Measurements from ENCODE around the gene MPC1L.
A peak's percentile ranks its signal among the peaks of the same experiment; 100 is the strongest.
"Not testable (repeated sequence)": the region's sequence is repeated elsewhere in the genome, so short reads cannot be mapped to it uniquely, and the experiment has no call there.

Gene MPC1L

GRCh38 chrX:40623139-40623536 is at the start of gene MPC1L:
MPC1L (plus strand) TSS chrX:40623428; CDS start chrX:40623566, 138 bp downstream.
- DNase-seq = no peak

DNA sequence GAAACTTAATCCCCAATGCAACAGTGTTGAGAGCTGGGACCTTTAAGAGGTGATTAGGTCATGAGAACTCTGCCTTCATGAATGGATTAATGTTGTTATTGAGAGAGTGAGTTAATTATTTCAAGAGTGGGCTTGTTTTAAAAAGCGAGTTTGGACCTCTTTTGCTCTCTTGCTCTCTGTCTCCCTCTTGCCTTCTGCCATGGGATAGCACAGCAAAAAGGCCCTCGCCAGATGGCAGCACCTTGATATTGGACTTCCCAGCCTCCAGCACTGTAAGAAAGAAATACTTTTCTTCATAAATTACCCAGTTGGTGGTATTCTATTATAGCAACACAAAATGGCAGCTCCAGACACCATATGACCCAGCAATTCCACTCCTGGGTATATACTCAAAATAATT is 49.5 kb upstream of the MPC1L start:
- no peak for DNase-seq

- not testable (repeated sequence) for DNase-seq
Measured at GRCh38 chrX:40575411-40575810, 47.8 kb upstream of the MPC1L start.

GRCh38 chrX:40576291-40576690 is 46.9 kb upstream of the MPC1L start:
- no peak for DNase-seq

DNA sequence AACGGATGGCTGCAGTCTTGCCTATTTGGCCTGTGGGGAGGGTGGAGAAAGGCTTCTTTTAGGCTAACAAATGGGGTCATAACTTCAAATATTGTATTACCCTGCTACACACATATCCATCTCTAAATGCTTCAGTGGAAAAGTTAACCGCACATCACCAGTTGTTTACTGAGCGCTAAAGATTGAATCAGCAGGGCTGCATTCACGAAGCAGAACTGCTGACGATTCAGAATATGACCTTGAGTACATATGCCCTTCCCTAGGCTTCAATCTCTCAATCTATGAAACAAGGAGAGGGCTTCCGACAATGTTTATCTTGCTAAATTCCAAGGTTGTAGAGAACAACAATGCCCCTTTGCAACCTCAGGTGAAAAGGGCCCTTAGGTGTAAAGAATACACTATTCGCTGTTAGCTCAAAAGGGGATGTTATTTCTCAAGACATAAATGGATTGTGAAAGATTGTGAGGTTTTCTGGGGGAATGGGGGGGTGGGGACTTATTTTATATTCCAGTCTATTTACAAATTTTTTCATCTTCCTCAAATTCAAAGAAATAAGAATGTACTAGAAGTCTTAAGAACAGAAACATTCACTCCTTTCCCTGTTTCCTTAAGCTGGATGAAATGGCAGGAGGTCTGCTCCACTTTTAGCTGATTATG is 45.1 kb upstream of the MPC1L start:
- no peak for DNase-seq

GRCh38 chrX:40579141-40579540 is 44.1 kb upstream of the MPC1L start:
- no peak for DNase-seq

DNA sequence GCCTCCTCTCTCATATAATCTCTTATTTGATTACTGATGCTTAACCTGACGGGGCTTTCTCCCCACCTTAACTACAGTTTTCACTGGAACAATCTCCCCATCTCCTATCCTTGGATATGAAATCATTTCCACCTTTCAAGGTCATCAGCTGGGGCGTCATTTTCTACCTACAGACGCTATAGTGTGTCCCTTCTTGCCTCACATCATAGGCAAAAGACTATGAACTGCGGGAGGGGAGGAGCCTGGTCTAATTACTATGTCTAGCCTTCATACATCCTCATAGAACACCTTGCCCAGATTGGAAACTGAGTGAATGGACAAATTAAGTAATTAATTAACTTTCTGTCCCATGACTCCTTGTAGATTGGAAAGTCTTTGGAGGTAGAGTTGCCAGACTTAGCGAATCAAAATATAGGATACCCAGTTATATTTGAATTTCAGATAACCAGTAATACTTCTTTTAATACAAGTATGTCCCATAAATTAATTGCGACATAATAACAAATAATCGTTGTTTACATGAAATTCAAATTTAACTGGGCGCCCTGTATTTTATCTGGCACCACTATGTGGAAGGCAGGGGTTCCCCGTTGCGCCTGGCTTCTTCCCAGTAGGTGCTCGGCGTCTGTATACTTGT is 43.2 kb upstream of the MPC1L start:
- DNase-seq = no peak

- DNase-seq = peak; percentile 82
Measured at GRCh38 chrX:40580537-40581335, 42.5 kb upstream of the MPC1L start, which contains the start of gene ATP6AP2. ATP6AP2 (plus strand) TSS chrX:40580970; CDS start chrX:40581066, 96 bp downstream.

DNA sequence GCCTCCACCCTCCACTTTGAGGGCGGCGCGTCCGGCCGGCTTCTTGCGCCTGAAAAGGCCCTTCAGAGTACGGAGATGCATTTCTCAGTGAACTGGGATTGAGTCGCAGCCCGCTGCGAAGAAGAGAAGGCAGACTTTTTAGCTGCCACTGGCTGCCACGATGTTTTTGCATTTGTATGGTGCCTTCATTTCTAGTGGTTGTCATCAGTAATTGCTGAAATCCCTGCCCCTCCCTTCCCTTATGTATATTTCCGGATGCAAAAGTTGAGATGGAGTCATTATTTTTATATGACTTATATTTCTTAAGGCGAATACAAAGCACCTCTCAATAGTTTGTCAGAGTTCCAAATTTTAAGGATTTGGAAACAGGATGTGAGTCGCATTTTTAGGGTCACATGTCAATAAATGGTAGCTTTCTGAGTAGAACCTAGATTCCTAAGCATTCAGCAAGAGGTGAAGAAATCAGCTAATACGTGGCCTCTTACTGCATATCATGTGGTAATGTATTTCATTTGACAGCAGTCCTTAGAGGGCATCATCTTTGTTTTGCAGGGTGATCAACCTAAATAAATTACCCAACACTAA is 41.8 kb upstream of the MPC1L start:
- DNase-seq = no peak

- DNase-seq = not testable (repeated sequence)
Measured at GRCh38 chrX:40582178-40582577, 41.0 kb upstream of the MPC1L start.

GRCh38 chrX:40582811-40583210 is 40.4 kb upstream of the MPC1L start:
- DNase-seq = no peak

DNA sequence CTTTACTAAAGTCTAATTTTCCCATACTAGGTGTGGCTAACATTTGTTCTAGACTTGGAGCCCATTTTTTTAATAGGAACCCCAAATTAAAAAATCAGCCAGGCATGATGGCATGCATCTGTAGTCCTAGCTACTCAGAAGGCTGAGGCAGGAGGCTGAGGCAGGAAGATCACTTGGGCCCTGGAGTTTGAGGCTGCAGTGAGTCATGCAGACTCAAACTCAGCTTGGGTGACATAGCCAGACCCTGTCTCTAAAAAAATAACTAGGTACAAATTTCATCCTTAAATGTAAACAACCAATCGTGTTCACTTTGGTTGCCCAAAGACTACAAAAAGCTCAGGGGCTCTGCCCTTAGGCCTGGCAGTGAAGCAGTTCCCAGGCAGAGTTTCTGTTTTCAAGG is 35.6 kb upstream of the MPC1L start:
- not testable (repeated sequence) for DNase-seq

GRCh38 chrX:40589616-40590321 is 33.5 kb upstream of the MPC1L start:
- not testable (repeated sequence) for DNase-seq

DNA sequence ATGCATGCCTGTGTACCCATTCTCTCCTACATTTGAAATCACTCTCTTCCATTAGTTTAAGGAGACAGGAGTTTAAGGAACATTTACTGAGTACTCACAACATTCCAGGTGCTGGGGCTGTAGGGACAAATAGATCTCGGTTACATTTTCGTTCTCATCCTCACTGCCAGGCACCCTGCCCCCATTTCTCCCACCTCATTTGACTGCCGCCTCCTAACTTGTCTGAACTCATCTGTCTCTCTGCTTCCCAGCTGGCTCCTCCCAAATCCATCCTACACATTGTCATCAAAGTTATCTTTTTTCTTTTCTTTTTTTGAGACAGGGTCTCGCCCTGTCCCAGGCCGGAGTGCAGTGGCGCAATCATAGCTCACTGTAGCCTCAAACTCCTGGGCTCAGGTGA is 19.8 kb upstream of the MPC1L start:
- DNase-seq = no peak

GRCh38 chrX:40607381-40607780 is 15.8 kb upstream of the MPC1L start:
- no peak for DNase-seq

DNA sequence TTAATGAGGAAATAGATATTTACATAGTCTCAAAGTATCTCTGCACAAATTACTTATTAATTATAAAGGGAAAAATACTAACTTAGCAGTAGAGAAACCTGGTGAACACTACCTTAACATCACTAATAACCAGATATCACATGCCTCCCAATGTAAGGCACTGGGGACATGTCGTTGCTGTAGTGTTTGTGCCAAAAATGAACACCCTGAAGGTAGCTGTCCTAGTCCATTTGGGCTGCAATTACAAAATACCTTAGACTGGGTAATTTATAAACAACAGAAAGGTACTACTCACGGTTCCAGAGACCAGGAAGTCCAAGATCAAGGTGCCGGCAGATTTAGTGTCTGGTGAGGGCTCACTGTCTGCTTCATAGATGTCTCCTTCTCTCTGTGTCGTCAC is 10.7 kb upstream of the MPC1L start:
- no peak for DNase-seq

- no peak for DNase-seq
Measured at GRCh38 chrX:40615976-40616375, 7.3 kb upstream of the MPC1L start.

GRCh38 chrX:40617566-40617965 is 5.7 kb upstream of the MPC1L start:
- no peak for DNase-seq

DNA sequence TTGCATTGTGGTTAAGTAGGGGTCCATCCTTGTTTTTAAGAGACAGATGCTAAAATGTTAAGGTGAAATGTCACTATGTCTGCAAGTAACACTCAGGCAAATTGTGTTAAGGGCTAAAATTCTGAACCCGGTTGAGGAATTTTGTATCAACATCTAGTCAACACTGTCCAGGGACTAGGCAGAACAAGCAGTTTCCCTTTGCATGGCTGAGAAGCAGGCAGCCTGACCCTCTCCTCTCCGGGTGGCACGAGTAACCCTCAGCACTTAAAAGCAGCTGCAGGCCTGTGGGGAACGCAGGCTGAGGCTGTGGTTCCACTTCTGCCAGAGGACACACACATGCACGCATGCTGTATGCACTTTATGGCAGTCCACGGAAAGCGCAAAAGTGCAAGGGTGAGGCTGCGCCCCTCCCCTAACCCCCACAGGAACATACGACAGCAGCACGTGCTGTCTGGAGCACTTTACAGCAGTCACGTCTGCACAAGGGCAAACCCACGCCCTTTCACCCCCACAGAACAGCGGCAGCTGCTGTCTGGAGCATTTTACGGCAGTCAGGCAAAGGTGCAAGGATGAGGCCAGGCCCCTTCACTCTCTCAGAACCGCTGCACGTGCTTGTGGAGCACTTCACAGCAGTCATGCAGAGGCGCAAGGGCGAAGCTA is 619 bp upstream of the MPC1L start:
- DNase-seq = no peak

GRCh38 chrX:40623665-40624064 is 437 bp downstream of the MPC1L start:
- no peak for DNase-seq

DNA sequence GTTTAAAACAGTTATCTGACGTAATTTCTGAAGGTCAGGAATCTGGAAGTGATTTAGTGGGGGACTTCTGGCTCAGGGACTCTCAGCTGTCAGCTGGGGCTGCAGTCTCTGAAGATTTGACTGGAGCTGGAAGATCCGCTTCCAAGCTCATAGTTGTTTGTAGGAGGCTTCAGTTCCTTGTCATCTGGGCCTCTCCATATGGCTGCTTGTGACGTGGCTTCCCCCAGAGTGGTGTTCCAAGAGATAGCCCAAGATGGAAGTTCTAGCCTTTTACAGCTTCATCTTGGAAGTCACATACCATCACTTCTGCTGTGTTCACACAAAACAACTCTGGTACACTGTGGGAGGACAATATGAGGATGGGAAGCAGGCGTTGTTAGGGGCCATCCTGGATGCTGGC is 2.1 kb downstream of the MPC1L start:
- DNase-seq = no peak

GRCh38 chrX:40628506-40628905 is 5.3 kb downstream of the MPC1L start:
- no peak for DNase-seq

Data from GOT3 (cell line).